Measurements from ENCODE around the gene RASGRF2.

DNA sequence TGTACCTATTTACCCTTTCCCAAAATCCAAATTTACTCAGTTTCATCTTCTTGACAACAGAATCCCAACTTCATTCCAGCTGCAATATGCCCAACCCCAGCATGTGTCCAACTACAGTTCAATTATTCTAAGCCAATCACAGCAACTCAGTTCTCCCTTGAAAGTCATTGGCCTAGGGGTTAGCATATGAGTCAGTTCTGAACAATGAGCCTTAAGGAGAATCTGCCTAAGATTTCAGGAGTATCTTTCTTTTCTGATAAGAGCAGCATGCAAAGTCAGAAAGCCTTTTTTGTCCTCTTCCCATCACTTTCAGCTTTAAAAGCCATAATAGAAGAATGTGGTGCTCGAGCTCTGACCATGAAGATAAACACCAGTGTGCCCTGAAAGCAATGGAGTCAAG lies 44.4 kb upstream of the RASGRF2 start:
- no peak for TF ChIP-seq POLR2A (IDR thresholded peaks at IDR 0.05)
- no peak for TF ChIP-seq EP300 (IDR thresholded peaks at IDR 0.05)
- TF ChIP-seq, protein P1, sequence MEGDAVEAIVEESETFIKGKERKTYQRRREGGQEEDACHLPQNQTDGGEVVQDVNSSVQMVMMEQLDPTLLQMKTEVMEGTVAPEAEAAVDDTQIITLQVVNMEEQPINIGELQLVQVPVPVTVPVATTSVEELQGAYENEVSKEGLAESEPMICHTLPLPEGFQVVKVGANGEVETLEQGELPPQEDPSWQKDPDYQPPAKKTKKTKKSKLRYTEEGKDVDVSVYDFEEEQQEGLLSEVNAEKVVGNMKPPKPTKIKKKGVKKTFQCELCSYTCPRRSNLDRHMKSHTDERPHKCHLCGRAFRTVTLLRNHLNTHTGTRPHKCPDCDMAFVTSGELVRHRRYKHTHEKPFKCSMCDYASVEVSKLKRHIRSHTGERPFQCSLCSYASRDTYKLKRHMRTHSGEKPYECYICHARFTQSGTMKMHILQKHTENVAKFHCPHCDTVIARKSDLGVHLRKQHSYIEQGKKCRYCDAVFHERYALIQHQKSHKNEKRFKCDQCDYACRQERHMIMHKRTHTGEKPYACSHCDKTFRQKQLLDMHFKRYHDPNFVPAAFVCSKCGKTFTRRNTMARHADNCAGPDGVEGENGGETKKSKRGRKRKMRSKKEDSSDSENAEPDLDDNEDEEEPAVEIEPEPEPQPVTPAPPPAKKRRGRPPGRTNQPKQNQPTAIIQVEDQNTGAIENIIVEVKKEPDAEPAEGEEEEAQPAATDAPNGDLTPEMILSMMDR (IDR thresholded peaks at IDR 0.05), result no peak
